Astrocyte (in vitro differentiated cells and primary cell): ENCODE data around the gene MYH15. TPM values are rescaled to one million over a fixed set of nuclear protein-coding genes. Genes with fewer than 3 reads are reported as not detected.

ENCODE experiments used
- DNase-seq: peaks from one replicate; pipeline ENCODE4 v3.0.0-alpha.2; 2010; ENCODE audit warnings: low read depth
- FAIRE-seq: peaks from 2 replicates; lab custom pipeline; 2011; peaks lifted over from hg19 to GRCh38; lab: Jason Lieb, UNC
- H2AFZ ChIP-seq: 2 replicates; pipeline ENCODE4 v1.6.0; 2012; ENCODE audit warnings: low read depth, low read length, inconsistent platforms
- H3K27ac ChIP-seq: 2 replicates; pipeline ENCODE4 v1.5.1; 2011; ENCODE audit warnings: low read depth, low read length, inconsistent platforms
- H3K27me3 ChIP-seq: 2 replicates; pipeline ENCODE4 v1.6.0; 2011; ENCODE audit warnings: low read length, inconsistent platforms; ENCODE audit not compliant: insufficient read depth
- H3K36me3 ChIP-seq: 2 replicates; pipeline ENCODE4 v1.5.1; 2011; ENCODE audit warnings: low read length, inconsistent platforms; ENCODE audit not compliant: insufficient read depth
- H3K4me1 ChIP-seq: 2 replicates; pipeline ENCODE4 v1.5.1; 2011; ENCODE audit warnings: low read length, inconsistent platforms; ENCODE audit not compliant: insufficient read depth
- H3K4me2 ChIP-seq: 2 replicates; pipeline ENCODE4 v1.6.0; 2012; ENCODE audit warnings: low read length, inconsistent platforms
- H3K4me3 ChIP-seq: 2 replicates; pipeline ENCODE4 v1.5.1; 2011; ENCODE audit warnings: low read depth, mild to moderate bottlenecking, low read length, inconsistent platforms; ENCODE audit not compliant: insufficient read depth
- H3K79me2 ChIP-seq: 2 replicates; pipeline ENCODE4 v1.6.0; 2012; ENCODE audit warnings: mild to moderate bottlenecking, low read length, inconsistent platforms; ENCODE audit not compliant: insufficient read depth
- H3K9ac ChIP-seq: 2 replicates; pipeline ENCODE4 v1.6.0; 2012; ENCODE audit warnings: mild to moderate bottlenecking, low read length, inconsistent platforms
- H3K9me3 ChIP-seq: 2 replicates; pipeline ENCODE4 v1.5.1; 2012; ENCODE audit warnings: low read depth, mild to moderate bottlenecking, low read length, inconsistent platforms; ENCODE audit not compliant: insufficient read depth
- H4K20me1 ChIP-seq: 2 replicates; pipeline ENCODE4 v1.6.0; 2012; ENCODE audit warnings: low read length, inconsistent platforms; ENCODE audit not compliant: insufficient read depth
- H3K27ac Mint-ChIP-seq: one replicate; pipeline ENCODE4 v1.8.0; 2021; ENCODE audit warnings: mild to moderate bottlenecking, mixed read lengths; ENCODE audit not compliant: unreplicated experiment
- H3K27me3 Mint-ChIP-seq: one replicate; pipeline ENCODE4 v1.8.0; 2021; ENCODE audit warnings: low read depth, mixed read lengths; ENCODE audit not compliant: unreplicated experiment
- H3K36me3 Mint-ChIP-seq: one replicate; pipeline ENCODE4 v1.8.0; 2021; ENCODE audit warnings: low read depth, mixed read lengths; ENCODE audit not compliant: unreplicated experiment
- H3K4me1 Mint-ChIP-seq: one replicate; pipeline ENCODE4 v1.8.0; 2021; ENCODE audit warnings: low read depth, mixed read lengths; ENCODE audit not compliant: unreplicated experiment
- H3K4me3 Mint-ChIP-seq: one replicate; pipeline ENCODE4 v1.8.0; 2021; ENCODE audit warnings: mild to moderate bottlenecking, moderate library complexity, mixed read lengths; ENCODE audit not compliant: unreplicated experiment
- H3K9me3 Mint-ChIP-seq: one replicate; pipeline ENCODE4 v1.8.0; 2021; ENCODE audit warnings: mild to moderate bottlenecking, mixed read lengths; ENCODE audit not compliant: unreplicated experiment
- EZH2 ChIP-seq: IDR thresholded peaks from 2 replicates; pipeline ENCODE4 v1.6.1; 2012; ENCODE audit warnings: mild to moderate bottlenecking, low read length, inconsistent platforms; ENCODE audit not compliant: insufficient read depth
- total RNA-seq: library from RNA; stranded (reverse); gene quantifications from 2 replicates; pipeline ENCODE4 v1.2.1, GENCODE V29; 2021
- TF ChIP-seq, protein P1 (sequence below): IDR thresholded peaks from 2 replicates; pipeline ENCODE4 v1.5.1; 2011; ENCODE audit warnings: low read depth, mild to moderate bottlenecking, inconsistent platforms, low read length, moderate library complexity; ENCODE audit not compliant: insufficient read depth

Gene MYH15
- total RNA-seq, 1 donor from 2014 or later, result 0.59 TPM

DNA sequence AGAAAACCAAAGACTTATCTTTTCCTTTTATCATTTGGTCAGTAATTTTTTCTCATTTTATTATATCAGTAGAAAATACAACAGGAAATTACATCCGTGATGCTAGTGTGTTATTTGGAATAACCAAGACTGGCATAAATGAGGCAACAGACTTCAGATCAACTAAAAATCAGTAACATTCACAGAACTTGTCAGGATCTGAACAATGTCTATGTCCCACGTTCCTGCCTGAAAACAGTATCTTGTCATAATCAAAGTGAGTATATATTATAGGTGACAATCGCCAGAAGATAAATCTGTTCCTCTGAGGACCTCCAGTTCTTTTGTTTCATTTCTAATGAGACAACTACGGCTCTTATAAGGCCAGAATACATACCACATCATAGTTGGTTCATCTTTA is 41.8 kb downstream of the MYH15 start:
- Histone ChIP-seq H3K9ac (no peak overlapping the region), H4K20me1 (no peaks in the 10 kb centered on the region), H2AFZ (no peak overlapping the region), H3K4me1 (peaks cover 19% of the 10 kb centered on the region), H3K9me3 (no peaks in the 10 kb centered on the region), H3K4me3 (no peak overlapping the region), H3K27me3 (no peaks in the 10 kb centered on the region), H3K4me2 (no peak overlapping the region), H3K36me3 (no peaks in the 10 kb centered on the region), H3K27ac (no peak overlapping the region), H3K79me2 (no peaks in the 10 kb centered on the region)
- H3K27ac Mint-ChIP-seq, result no peak overlapping the region
- H3K36me3 Mint-ChIP-seq, result no peaks in the 10 kb centered on the region
- no peak overlapping the region for H3K4me3 Mint-ChIP-seq
- DNase-seq (no peak), FAIRE-seq (no peak)
- TF ChIP-seq, protein P1, sequence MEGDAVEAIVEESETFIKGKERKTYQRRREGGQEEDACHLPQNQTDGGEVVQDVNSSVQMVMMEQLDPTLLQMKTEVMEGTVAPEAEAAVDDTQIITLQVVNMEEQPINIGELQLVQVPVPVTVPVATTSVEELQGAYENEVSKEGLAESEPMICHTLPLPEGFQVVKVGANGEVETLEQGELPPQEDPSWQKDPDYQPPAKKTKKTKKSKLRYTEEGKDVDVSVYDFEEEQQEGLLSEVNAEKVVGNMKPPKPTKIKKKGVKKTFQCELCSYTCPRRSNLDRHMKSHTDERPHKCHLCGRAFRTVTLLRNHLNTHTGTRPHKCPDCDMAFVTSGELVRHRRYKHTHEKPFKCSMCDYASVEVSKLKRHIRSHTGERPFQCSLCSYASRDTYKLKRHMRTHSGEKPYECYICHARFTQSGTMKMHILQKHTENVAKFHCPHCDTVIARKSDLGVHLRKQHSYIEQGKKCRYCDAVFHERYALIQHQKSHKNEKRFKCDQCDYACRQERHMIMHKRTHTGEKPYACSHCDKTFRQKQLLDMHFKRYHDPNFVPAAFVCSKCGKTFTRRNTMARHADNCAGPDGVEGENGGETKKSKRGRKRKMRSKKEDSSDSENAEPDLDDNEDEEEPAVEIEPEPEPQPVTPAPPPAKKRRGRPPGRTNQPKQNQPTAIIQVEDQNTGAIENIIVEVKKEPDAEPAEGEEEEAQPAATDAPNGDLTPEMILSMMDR, result no peak
- TF ChIP-seq EZH2, result no peak
- peaks cover 23% of the 10 kb centered on the region for H3K4me1 Mint-ChIP-seq
- H3K9me3 Mint-ChIP-seq, result no peaks in the 10 kb centered on the region
- no peaks in the 10 kb centered on the region for H3K27me3 Mint-ChIP-seq

DNA sequence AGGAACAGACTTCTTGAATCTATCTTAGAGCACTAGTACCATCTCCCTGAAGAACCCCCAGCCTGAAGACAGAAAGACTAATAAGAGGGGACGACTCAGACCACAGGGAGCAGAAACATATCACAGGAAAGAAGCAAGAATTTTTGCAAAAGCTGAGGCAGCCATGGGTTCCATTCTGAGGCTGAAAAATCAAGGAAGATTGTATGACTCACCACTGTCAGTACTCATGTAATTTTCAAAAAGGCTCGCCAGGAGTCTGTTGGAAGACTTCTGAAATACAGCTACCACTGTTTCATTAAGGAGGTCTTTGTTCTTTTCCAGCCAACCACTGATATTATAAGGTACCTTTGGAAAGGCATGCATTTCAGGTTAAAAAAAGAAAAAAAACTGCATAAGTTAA is 47.5 kb downstream of the MYH15 start:
- H3K4me3 Mint-ChIP-seq, result no peak overlapping the region
- FAIRE-seq, result peak; percentile 62
- H3K4me3 ChIP-seq, result no peak overlapping the region
- no peaks in the 10 kb centered on the region for H3K9me3 Mint-ChIP-seq
- no peaks in the 10 kb centered on the region for H3K9me3 ChIP-seq
- peaks cover 13% of the 10 kb centered on the region for H3K4me1 Mint-ChIP-seq
- peak; percentile 31 for DNase-seq
- no peak overlapping the region for H3K4me2 ChIP-seq
- no peaks in the 10 kb centered on the region for H3K4me1 ChIP-seq
- no peaks in the 10 kb centered on the region for H3K36me3 Mint-ChIP-seq
- no peaks in the 10 kb centered on the region for H3K36me3 ChIP-seq
- TF ChIP-seq, protein P1, result no peak
- no peak for TF ChIP-seq EZH2
- H3K79me2 ChIP-seq, result no peaks in the 10 kb centered on the region
- no peak overlapping the region for H3K9ac ChIP-seq
- H3K27ac Mint-ChIP-seq, result peak overlapping the region; percentile 93
- H3K27ac ChIP-seq, result no peak overlapping the region
- H3K27me3 ChIP-seq, result no peaks in the 10 kb centered on the region
- H3K27me3 Mint-ChIP-seq, result no peaks in the 10 kb centered on the region
- H4K20me1 ChIP-seq, result no peaks in the 10 kb centered on the region
- peak overlapping the region; percentile 64 for H2AFZ ChIP-seq

DNA sequence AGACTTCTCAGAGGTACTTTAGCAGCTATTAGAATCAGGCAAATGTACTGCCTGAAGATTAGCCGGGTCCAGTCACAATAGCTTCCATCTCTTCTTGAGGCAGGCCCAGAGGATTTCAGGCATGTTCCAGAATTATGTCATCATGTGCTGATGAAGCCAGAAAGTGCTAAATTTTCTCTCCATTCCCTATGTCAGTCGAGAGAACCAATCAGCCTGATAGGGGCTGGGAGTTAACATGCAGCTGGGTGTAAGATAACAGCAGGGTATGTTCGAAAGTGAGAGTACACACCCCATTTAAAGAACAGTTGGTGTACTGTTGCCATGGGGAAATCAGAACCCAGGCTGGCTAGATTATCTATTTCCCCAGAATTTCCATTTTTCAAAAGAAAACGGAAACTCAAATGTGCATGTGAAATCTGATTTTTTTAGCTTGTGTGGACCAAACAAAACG is 48.7 kb downstream of the MYH15 start:
- no peak overlapping the region for H2AFZ ChIP-seq
- TF ChIP-seq, protein P1, result no peak
- TF ChIP-seq EZH2, result no peak
- no peak overlapping the region for H3K4me2 ChIP-seq
- H3K79me2 ChIP-seq, result no peaks in the 10 kb centered on the region
- no peak overlapping the region for H3K4me3 Mint-ChIP-seq
- no peaks in the 10 kb centered on the region for H4K20me1 ChIP-seq
- H3K27me3 Mint-ChIP-seq, result no peaks in the 10 kb centered on the region
- H3K36me3 ChIP-seq, result no peaks in the 10 kb centered on the region
- no peak overlapping the region for H3K27ac ChIP-seq
- H3K9ac ChIP-seq, result no peak overlapping the region
- H3K36me3 Mint-ChIP-seq, result no peaks in the 10 kb centered on the region
- peaks cover 13% of the 10 kb centered on the region for H3K4me1 Mint-ChIP-seq
- no peaks in the 10 kb centered on the region for H3K9me3 ChIP-seq
- peak; percentile 5 for FAIRE-seq
- H3K27me3 ChIP-seq, result no peaks in the 10 kb centered on the region
- H3K4me3 ChIP-seq, result no peak overlapping the region
- H3K4me1 ChIP-seq, result no peaks in the 10 kb centered on the region
- DNase-seq, result no peak
- no peak overlapping the region for H3K27ac Mint-ChIP-seq
- no peaks in the 10 kb centered on the region for H3K9me3 Mint-ChIP-seq
